Measurements from ENCODE around the gene SERPINA5.

SERPINA5 gene

DNA sequence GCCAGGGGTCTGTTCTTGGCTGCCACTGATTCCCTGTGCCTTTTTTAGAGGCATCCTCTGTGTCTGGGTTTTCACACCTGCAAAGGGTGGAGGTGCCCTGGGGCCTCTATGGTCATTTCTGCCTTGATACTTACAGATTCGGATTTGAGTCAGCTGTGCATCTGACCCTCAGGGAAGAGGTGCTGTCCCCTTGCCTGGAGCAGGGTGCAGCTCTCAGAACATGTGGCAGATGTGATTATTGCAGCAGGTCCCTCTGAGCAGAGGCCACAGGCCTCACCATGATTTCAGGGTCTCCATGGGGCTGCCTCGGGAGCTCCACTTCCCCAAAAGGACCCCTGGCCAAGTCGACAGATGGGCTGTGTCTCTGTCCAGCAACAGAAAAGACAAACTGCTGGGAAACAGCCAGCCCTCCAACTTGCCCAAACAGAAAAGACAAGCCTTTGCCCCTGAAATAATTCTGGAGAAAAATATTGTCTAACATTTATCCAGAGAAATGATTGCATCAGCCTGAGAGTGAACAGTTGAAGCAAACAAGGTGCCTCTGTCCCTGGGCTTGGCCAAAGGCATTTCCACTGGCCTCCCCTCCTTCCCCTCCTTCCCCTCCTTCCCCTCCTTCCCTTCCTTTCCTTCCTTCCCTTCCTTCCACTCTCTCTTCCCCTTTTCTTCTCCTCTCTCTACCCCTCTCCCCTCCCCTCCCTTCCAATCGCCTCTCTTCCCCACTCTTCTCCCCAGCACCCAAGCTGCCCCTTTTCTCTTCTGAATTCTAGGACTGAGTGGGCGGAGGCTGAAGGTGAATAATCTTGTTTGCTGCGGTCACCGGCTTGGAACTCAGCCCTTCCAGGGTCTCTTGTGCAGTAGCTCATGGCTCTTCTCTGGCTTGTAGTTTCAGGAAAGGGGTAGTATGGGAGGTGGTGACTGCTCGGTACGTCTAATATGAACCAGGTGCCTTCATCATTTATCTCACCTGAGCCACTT is 31.6 kb downstream of the SERPINA5 start:
- H3K36me3 Mint-ChIP-seq (ENCODE audit: low read depth): no peaks in the 10 kb centered on the region
- H3K4me1 Mint-ChIP-seq: no peaks in the 10 kb centered on the region
- peaks cover 11% of the 10 kb centered on the region for H3K9me3 Mint-ChIP-seq
- peaks cover 3% of the 10 kb centered on the region for H3K27me3 Mint-ChIP-seq (ENCODE audit: low read depth)
- TF ChIP-seq, protein P1, sequence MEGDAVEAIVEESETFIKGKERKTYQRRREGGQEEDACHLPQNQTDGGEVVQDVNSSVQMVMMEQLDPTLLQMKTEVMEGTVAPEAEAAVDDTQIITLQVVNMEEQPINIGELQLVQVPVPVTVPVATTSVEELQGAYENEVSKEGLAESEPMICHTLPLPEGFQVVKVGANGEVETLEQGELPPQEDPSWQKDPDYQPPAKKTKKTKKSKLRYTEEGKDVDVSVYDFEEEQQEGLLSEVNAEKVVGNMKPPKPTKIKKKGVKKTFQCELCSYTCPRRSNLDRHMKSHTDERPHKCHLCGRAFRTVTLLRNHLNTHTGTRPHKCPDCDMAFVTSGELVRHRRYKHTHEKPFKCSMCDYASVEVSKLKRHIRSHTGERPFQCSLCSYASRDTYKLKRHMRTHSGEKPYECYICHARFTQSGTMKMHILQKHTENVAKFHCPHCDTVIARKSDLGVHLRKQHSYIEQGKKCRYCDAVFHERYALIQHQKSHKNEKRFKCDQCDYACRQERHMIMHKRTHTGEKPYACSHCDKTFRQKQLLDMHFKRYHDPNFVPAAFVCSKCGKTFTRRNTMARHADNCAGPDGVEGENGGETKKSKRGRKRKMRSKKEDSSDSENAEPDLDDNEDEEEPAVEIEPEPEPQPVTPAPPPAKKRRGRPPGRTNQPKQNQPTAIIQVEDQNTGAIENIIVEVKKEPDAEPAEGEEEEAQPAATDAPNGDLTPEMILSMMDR (IDR thresholded peaks at IDR 0.05; ENCODE audit: unreplicated experiment in 3 of 3): no peak
- no peak overlapping the region for H3K27ac Mint-ChIP-seq
- no peak overlapping the region for H3K4me3 Mint-ChIP-seq

DNA sequence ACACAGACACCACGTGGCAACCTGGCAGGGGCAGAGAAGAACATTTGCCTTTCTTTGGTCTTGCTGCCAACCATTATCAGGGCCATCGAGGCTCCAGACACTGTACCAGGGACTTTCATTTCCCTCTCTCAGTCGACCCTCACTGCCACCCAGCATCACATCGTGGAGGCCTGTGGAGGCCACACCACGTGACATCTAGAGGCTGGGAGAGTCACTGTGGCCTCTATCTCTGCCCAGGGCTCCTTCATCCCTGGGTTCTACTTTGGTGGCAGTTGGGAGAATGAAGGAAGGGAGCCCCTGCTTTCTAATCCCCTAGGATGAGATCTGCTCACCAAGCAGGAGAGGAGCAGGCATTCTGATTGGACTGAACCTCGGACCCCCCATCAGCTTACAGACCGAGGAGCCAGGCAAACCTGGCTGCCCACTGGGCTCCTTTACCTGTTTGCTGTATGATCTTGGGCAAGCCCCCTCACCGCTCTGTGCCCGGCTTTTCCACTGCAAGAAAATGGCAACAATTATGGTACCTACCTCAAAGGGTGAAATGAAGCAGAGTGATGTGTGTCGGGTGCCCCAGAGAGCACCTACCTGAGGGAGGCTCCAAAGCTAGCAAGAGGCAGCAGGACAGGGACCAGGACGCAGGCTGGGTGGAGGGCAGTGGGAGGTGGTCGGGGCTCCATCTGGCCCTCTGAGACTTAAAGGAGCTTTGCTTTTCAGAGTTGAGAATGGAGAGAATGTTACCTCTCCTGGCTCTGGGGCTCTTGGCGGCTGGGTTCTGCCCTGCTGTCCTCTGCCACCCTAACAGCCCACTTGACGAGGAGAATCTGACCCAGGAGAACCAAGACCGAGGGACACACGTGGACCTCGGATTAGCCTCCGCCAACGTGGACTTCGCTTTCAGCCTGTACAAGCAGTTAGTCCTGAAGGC is 32.8 kb downstream of the SERPINA5 start:
- H3K4me3 Mint-ChIP-seq: no peak overlapping the region
- peaks cover 5% of the 10 kb centered on the region for H3K36me3 Mint-ChIP-seq (ENCODE audit: low read depth)
- no peaks in the 10 kb centered on the region for H3K4me1 Mint-ChIP-seq
- no peak overlapping the region for H3K27ac Mint-ChIP-seq
- no peaks in the 10 kb centered on the region for H3K27me3 Mint-ChIP-seq (ENCODE audit: low read depth)
- TF ChIP-seq, protein P1 (IDR thresholded peaks at IDR 0.05; ENCODE audit: unreplicated experiment in 3 of 3): no peak
- H3K9me3 Mint-ChIP-seq: peaks cover 21% of the 10 kb centered on the region

DNA sequence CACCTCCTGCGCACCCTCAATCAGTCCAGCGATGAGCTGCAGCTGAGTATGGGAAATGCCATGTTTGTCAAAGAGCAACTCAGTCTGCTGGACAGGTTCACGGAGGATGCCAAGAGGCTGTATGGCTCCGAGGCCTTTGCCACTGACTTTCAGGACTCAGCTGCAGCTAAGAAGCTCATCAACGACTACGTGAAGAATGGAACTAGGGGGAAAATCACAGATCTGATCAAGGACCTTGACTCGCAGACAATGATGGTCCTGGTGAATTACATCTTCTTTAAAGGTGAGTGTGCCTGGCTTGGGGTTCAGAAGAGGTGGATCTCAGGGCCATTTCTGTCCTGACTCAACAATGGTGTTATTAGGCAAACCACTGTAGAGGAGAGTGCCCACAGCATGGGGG is 33.6 kb downstream of the SERPINA5 start:
- Mint-ChIP-seq H3K4me1 (no peaks in the 10 kb centered on the region), H3K27me3 (ENCODE audit: low read depth) (no peaks in the 10 kb centered on the region), H3K4me3 (no peak overlapping the region), H3K27ac (no peak overlapping the region), H3K36me3 (ENCODE audit: low read depth) (peaks cover 6% of the 10 kb centered on the region), H3K9me3 (peaks cover 28% of the 10 kb centered on the region)
- TF ChIP-seq, protein P1 (IDR thresholded peaks at IDR 0.05; ENCODE audit: unreplicated experiment in 3 of 3): no peak

DNA sequence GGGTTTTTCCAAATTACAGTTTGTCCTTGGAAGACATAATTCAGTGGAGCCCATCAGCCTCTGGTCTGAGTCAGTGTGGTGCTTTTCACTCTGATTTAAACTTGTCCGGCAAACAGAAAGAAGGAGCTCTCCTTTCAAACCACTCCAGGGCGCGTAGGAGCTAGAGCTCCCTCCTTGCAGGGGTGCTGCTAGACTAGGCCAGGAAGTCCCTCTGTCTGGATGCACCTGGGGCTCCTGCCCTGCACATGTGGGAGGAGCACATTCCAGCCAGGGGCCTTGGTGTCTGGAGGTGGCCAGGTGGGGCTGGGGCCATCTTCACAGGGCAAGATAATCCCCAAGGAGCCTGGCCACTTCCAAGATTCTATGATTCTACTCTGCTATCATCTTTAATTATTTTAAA is 34.0 kb downstream of the SERPINA5 start:
- TF ChIP-seq, protein P1 (IDR thresholded peaks at IDR 0.05; ENCODE audit: unreplicated experiment in 3 of 3): no peak
- peaks cover 31% of the 10 kb centered on the region for H3K9me3 Mint-ChIP-seq
- H3K36me3 Mint-ChIP-seq (ENCODE audit: low read depth): peaks cover 6% of the 10 kb centered on the region
- no peak overlapping the region for H3K4me3 Mint-ChIP-seq
- no peaks in the 10 kb centered on the region for H3K4me1 Mint-ChIP-seq
- H3K27ac Mint-ChIP-seq: no peak overlapping the region
- no peaks in the 10 kb centered on the region for H3K27me3 Mint-ChIP-seq (ENCODE audit: low read depth)

DNA sequence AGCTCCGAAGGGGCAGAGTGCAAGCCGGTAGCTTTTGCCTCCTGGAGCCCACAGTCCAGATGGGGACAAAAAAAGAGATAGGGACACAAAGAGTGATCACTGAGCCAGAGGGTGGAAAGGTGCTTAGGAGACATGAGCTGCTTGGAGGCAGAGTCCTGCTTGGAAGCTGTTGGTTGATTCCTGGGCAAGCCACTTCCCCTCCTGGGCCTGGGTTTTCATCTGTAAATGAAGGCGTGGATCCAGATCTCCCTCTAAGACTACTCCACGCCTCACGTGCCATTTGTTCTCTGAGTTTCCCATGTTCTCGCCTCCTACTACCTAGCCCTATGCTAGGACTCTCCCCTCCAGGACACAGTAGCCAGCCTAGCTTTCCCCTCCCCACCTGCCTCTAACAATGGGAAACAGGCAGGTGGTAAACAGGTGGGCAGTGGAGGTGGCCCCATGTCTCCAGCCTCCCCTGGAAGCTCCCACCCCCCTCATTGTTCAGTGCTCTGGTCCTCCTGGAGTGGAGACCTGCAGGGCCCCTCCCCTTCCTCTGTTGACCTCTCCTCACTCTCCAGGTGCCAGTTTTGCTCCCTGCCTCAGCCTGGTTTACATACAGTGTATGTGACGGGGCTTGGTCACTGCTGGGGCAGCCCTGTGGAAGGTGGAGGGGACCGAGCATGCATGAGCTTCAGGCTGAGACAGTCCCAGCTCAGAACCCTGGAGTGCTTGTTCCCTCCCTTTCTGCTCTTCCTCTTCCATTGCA is 34.8 kb downstream of the SERPINA5 start:
- Mint-ChIP-seq H3K4me3 (no peak overlapping the region), H3K36me3 (ENCODE audit: low read depth) (peaks cover 6% of the 10 kb centered on the region), H3K4me1 (no peaks in the 10 kb centered on the region), H3K27ac (no peak overlapping the region), H3K27me3 (ENCODE audit: low read depth) (no peaks in the 10 kb centered on the region), H3K9me3 (peaks cover 33% of the 10 kb centered on the region)
- TF ChIP-seq, protein P1 (IDR thresholded peaks at IDR 0.05; ENCODE audit: unreplicated experiment in 3 of 3): no peak

Measured in nephron (organoid).